Measurements from ENCODE around the gene SGPP2. TPM values are rescaled to one million over a fixed set of nuclear protein-coding genes. Genes with fewer than 3 reads are reported as not detected.

SGPP2 gene
- total RNA-seq, 1 donor from 2014 or later = 0.11 TPM

DNA sequence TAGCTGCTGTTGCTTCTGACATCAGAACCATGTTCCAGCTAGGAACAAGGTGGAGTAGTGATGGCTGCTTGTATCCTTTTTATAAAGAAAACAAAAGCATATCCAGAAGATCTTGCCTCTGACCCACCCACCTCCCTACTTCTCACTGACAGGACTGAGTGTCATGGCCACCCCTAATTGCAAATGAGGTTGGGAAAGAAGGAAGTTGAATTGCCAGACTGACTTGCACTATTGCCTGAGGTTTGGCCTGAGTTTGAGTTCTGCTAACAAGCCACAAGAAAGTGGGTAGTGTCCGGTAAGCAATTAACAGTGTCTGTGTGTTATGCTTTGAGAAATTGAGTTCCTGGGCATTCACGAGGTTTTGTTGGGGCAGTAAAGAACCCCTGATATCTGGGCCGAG is 22.8 kb downstream of the SGPP2 start:
- no peak overlapping the region for H3K4me3 ChIP-seq
- no peaks in the 10 kb centered on the region for H4K20me1 ChIP-seq (ENCODE audit: low read depth)
- no peaks in the 10 kb centered on the region for H3K27me3 ChIP-seq
- TF ChIP-seq EZH2 (IDR thresholded peaks at IDR 0.05) = no peak
- TF ChIP-seq CTCF (IDR thresholded peaks at IDR 0.05) = no peak
- no peak for TF ChIP-seq EZH2phosphoT487 (IDR thresholded peaks at IDR 0.05)
- no peak overlapping the region for H3K4me2 ChIP-seq
- Mint-ChIP-seq H3K27me3 (ENCODE audit: insufficient read depth, low read depth) (peaks cover 9% of the 10 kb centered on the region), H3K4me3 (no peak overlapping the region), H3K9me3 (peaks cover 3% of the 10 kb centered on the region), H3K4me1 (peaks cover 9% of the 10 kb centered on the region), H3K27ac (no peak overlapping the region), H3K36me3 (peaks cover 2% of the 10 kb centered on the region)
- no peaks in the 10 kb centered on the region for H3K4me1 ChIP-seq
- H3F3A ChIP-seq (ENCODE audit: low read depth) = no peaks in the 10 kb centered on the region
- H3K36me3 ChIP-seq = no peaks in the 10 kb centered on the region
- no peak for DNase-seq (ENCODE audit: low spot score)
- no peaks in the 10 kb centered on the region for H3K79me2 ChIP-seq (ENCODE audit: low read depth)
- H3K9ac ChIP-seq = no peak overlapping the region
- no peak overlapping the region for H3K27ac ChIP-seq
- no peak overlapping the region for H2AFZ ChIP-seq (replicated peaks)
- no peaks in the 10 kb centered on the region for H3K9me3 ChIP-seq (ENCODE audit: low read depth)

- H3K36me3 ChIP-seq = no peaks in the 10 kb centered on the region
- no peaks in the 10 kb centered on the region for H3K27me3 ChIP-seq
- no peaks in the 10 kb centered on the region for H3F3A ChIP-seq (ENCODE audit: low read depth)
- Mint-ChIP-seq H3K36me3 (peaks cover 2% of the 10 kb centered on the region), H3K4me1 (peaks cover 13% of the 10 kb centered on the region), H3K27ac (no peak overlapping the region), H3K4me3 (no peak overlapping the region), H3K27me3 (ENCODE audit: insufficient read depth, low read depth) (peaks cover 11% of the 10 kb centered on the region), H3K9me3 (no peaks in the 10 kb centered on the region)
- H2AFZ ChIP-seq (replicated peaks) = no peak overlapping the region
- TF ChIP-seq EZH2phosphoT487 (IDR thresholded peaks at IDR 0.05) (no peak), CTCF (IDR thresholded peaks at IDR 0.05) (no peak), EZH2 (IDR thresholded peaks at IDR 0.05) (no peak)
- no peak for DNase-seq (ENCODE audit: low spot score)
- no peak overlapping the region for H3K4me3 ChIP-seq
- H3K9ac ChIP-seq = no peak overlapping the region
- H3K4me1 ChIP-seq = no peaks in the 10 kb centered on the region
- H3K79me2 ChIP-seq (ENCODE audit: low read depth) = no peaks in the 10 kb centered on the region
- H3K27ac ChIP-seq = no peak overlapping the region
- H4K20me1 ChIP-seq (ENCODE audit: low read depth) = no peaks in the 10 kb centered on the region
- H3K4me2 ChIP-seq = no peak overlapping the region
- no peaks in the 10 kb centered on the region for H3K9me3 ChIP-seq (ENCODE audit: low read depth)
Measured at GRCh38 chr2:222448748-222449181, 24.4 kb downstream of the SGPP2 start.

- Histone ChIP-seq H3K27me3 (no peaks in the 10 kb centered on the region), H3K27ac (no peak overlapping the region), H3K9ac (no peak overlapping the region), H3K9me3 (ENCODE audit: low read depth) (no peaks in the 10 kb centered on the region), H3K4me3 (no peak overlapping the region), H4K20me1 (ENCODE audit: low read depth) (no peaks in the 10 kb centered on the region), H3K36me3 (no peaks in the 10 kb centered on the region), H2AFZ (replicated peaks) (no peak overlapping the region), H3K4me1 (peaks cover 3% of the 10 kb centered on the region), H3K79me2 (ENCODE audit: low read depth) (no peaks in the 10 kb centered on the region), H3F3A (ENCODE audit: low read depth) (no peaks in the 10 kb centered on the region), H3K4me2 (no peak overlapping the region)
- no peak for DNase-seq (ENCODE audit: low spot score)
- no peak overlapping the region for H3K27ac Mint-ChIP-seq
- H3K36me3 Mint-ChIP-seq = no peaks in the 10 kb centered on the region
- no peak overlapping the region for H3K4me3 Mint-ChIP-seq
- peaks cover 13% of the 10 kb centered on the region for H3K4me1 Mint-ChIP-seq
- H3K27me3 Mint-ChIP-seq (ENCODE audit: insufficient read depth, low read depth) = peaks cover 6% of the 10 kb centered on the region
- no peaks in the 10 kb centered on the region for H3K9me3 Mint-ChIP-seq
- TF ChIP-seq CTCF (IDR thresholded peaks at IDR 0.05) (no peak), EZH2phosphoT487 (IDR thresholded peaks at IDR 0.05) (no peak), EZH2 (IDR thresholded peaks at IDR 0.05) (no peak)
Measured at GRCh38 chr2:222450021-222450420, 25.7 kb downstream of the SGPP2 start.
